Vagina (tissue), 2 donors: Measurements from ENCODE around the gene FADS2. TPM values are rescaled to one million over a fixed set of nuclear protein-coding genes. Genes with fewer than 3 reads are reported as not detected.
"Not testable (repeated sequence)": the region's sequence is repeated elsewhere in the genome, so short reads cannot be mapped to it uniquely, and the experiment has no call there.

Experiments used
- DNase-seq, 2 donors: peaks; one replicate each; pipeline ENCODE4 v3.0.0-alpha.2; 2017; ENCODE audit errors: extremely low spot score in 2 of 2
- H3K27ac ChIP-seq: fragments of 200-600 bp; sonication (generic); one replicate; pipeline ENCODE4 v1.5.1; 2019
- H3K27me3 ChIP-seq: fragments of 200-600 bp; sonication (generic); one replicate; pipeline ENCODE4 v1.5.1; 2019
- H3K36me3 ChIP-seq, 2 donors: fragments of 200-600 bp; sonication (generic); one replicate each; pipeline ENCODE4 v1.5.1; 2017 to 2019
- H3K4me1 ChIP-seq: fragments of 200-600 bp; sonication (generic); one replicate; pipeline ENCODE4 v1.5.1; 2019
- H3K4me3 ChIP-seq, 2 donors: fragments of 200-600 bp; sonication (generic); 1 replicate in 1 of 2; 2 replicates in 1 of 2; pipeline ENCODE4 v1.5.1; 2016 to 2019
- H3K9me3 ChIP-seq: fragments of 200-600 bp; sonication (generic); one replicate; pipeline ENCODE4 v1.5.1; 2019
- CTCF ChIP-seq, 3 experiments: fragments of 450-650 bp in 2 of 3; fragments of 200-600 bp in 1 of 3; sonication (generic) in 1 of 3; IDR thresholded peaks; one replicate each; pipeline ENCODE4 v1.5.1; 2017 to 2019; ENCODE audit warnings: antibody characterized with exemption in 3 of 3, mild to moderate bottlenecking in 2 of 3, moderate library complexity in 2 of 3
- POLR2A ChIP-seq, 2 donors: fragments of 450-650 bp; IDR thresholded peaks; one replicate each; pipeline ENCODE4 v1.6.1; 2017; ENCODE audit warnings: antibody characterized with exemption in 2 of 2, mild to moderate bottlenecking in 2 of 2, moderate library complexity in 2 of 2
- POLR2AphosphoS5 ChIP-seq, 2 donors: sonication (generic); formaldehyde crosslinking; IDR thresholded peaks; one replicate each; pipeline ENCODE4 v1.9.0; 2017; ENCODE audit warnings: antibody characterized with exemption in 2 of 2, mild to moderate bottlenecking in 2 of 2, low read depth in 1 of 2; ENCODE audit not compliant: insufficient read depth in 1 of 2
- intact Hi-C: fragments of 100-400 bp; cut with DNase I; formaldehyde crosslinking; loops from one replicate; pipeline ENCODE4 v1.15.1; 2023
- total RNA-seq: library from RNA; depleted of rRNA; stranded (reverse); fragments of >200 nt; gene quantifications from one replicate; pipeline ENCODE4 v1.2.3, GENCODE V29; 2016

The FADS2 gene
- total RNA-seq, 1 donor from 2014 or later = 25.5 TPM

GRCh38 chr11:61875698-61876097 is 47.6 kb downstream of the FADS2 start:
- TF ChIP-seq POLR2AphosphoS5 (IDR thresholded peaks at IDR 0.05; ENCODE audit: insufficient read depth in 1 of 2, low read depth in 1 of 2) (no peak), POLR2A (IDR thresholded peaks at IDR 0.05) (no peak), CTCF (IDR thresholded peaks at IDR 0.05) (no peak)
- no peak for DNase-seq
- H3K4me3 ChIP-seq = no peak overlapping the region
- no peaks in the 10 kb centered on the region for H3K27me3 ChIP-seq
- H3K9me3 ChIP-seq = no peaks in the 10 kb centered on the region
- no peaks in the 10 kb centered on the region for H3K36me3 ChIP-seq
- H3K4me1 ChIP-seq = peaks cover 9% of the 10 kb centered on the region
- intact Hi-C loops = loop anchor here (10.0 kb wide), 1 partner anchor 229 kb away; no protein-coding TSS in a partner anchor
- H3K27ac ChIP-seq = no peak overlapping the region

GRCh38 chr11:61879152-61879551 is 51.1 kb downstream of the FADS2 start:
- intact Hi-C loops = loop anchor here (10.0 kb wide), 1 partner anchor 226 kb away; no protein-coding TSS in a partner anchor
- H3K9me3 ChIP-seq = no peaks in the 10 kb centered on the region
- no peak overlapping the region for H3K27ac ChIP-seq
- H3K27me3 ChIP-seq = no peaks in the 10 kb centered on the region
- no peak for TF ChIP-seq POLR2AphosphoS5 (IDR thresholded peaks at IDR 0.05; ENCODE audit: insufficient read depth in 1 of 2, low read depth in 1 of 2)
- TF ChIP-seq CTCF (IDR thresholded peaks at IDR 0.05) = no peak
- TF ChIP-seq POLR2A (IDR thresholded peaks at IDR 0.05) = no peak
- H3K4me3 ChIP-seq = no peak overlapping the region
- H3K4me1 ChIP-seq = no peaks in the 10 kb centered on the region
- no peaks in the 10 kb centered on the region for H3K36me3 ChIP-seq
- DNase-seq = no peak

GRCh38 chr11:61880031-61880430 is 51.9 kb downstream of the FADS2 start:
- no peak for DNase-seq
- Histone ChIP-seq H3K4me1 (no peaks in the 10 kb centered on the region), H3K4me3 (no peak overlapping the region), H3K27me3 (no peaks in the 10 kb centered on the region), H3K36me3 (no peaks in the 10 kb centered on the region), H3K27ac (no peak overlapping the region), H3K9me3 (no peaks in the 10 kb centered on the region)
- intact Hi-C loops = no loop called here
- TF ChIP-seq POLR2A (IDR thresholded peaks at IDR 0.05) (no peak), CTCF (IDR thresholded peaks at IDR 0.05) (no peak), POLR2AphosphoS5 (IDR thresholded peaks at IDR 0.05; ENCODE audit: insufficient read depth in 1 of 2, low read depth in 1 of 2) (no peak)

- H3K4me3 ChIP-seq = no peak overlapping the region
- TF ChIP-seq CTCF (IDR thresholded peaks at IDR 0.05) (no peak), POLR2A (IDR thresholded peaks at IDR 0.05) (no peak), POLR2AphosphoS5 (IDR thresholded peaks at IDR 0.05; ENCODE audit: insufficient read depth in 1 of 2, low read depth in 1 of 2) (no peak)
- intact Hi-C loops = no loop called here
- H3K9me3 ChIP-seq = no peaks in the 10 kb centered on the region
- no peak overlapping the region for H3K27ac ChIP-seq
- H3K27me3 ChIP-seq = no peaks in the 10 kb centered on the region
- H3K36me3 ChIP-seq = no peaks in the 10 kb centered on the region
- no peaks in the 10 kb centered on the region for H3K4me1 ChIP-seq
- DNase-seq = no peak
Observed at GRCh38 chr11:61880454-61880853, 52.4 kb downstream of the FADS2 start.

GRCh38 chr11:61881397-61881796 is 53.3 kb downstream of the FADS2 start:
- Histone ChIP-seq H3K9me3 (no peaks in the 10 kb centered on the region), H3K27me3 (no peaks in the 10 kb centered on the region), H3K27ac (no peak overlapping the region), H3K36me3 (no peaks in the 10 kb centered on the region), H3K4me3 (no peak overlapping the region), H3K4me1 (no peaks in the 10 kb centered on the region)
- TF ChIP-seq CTCF (IDR thresholded peaks at IDR 0.05) = no peak
- TF ChIP-seq POLR2A (IDR thresholded peaks at IDR 0.05) = no peak
- TF ChIP-seq POLR2AphosphoS5 (IDR thresholded peaks at IDR 0.05; ENCODE audit: insufficient read depth in 1 of 2, low read depth in 1 of 2) = no peak
- no peak for DNase-seq
- intact Hi-C loops = no loop called here

GRCh38 chr11:61882267-61882666 is 54.2 kb downstream of the FADS2 start:
- H3K9me3 ChIP-seq, H3K4me3 ChIP-seq, DNase-seq, H3K4me1 ChIP-seq, intact Hi-C loops, H3K27me3 ChIP-seq, H3K36me3 ChIP-seq, H3K27ac ChIP-seq: not testable (repeated sequence)
